PC-9 (cell line): ENCODE results near the gene MINDY4B. TPM values are rescaled to one million over a fixed set of nuclear protein-coding genes. Genes with fewer than 3 reads are reported as not detected.

Source experiments
- BruUV-seq: library from RNA; stranded (reverse); fragments of 400-500 nt; replicated peaks from 2 replicates; lab custom pipeline; 2021; lab: Mats Ljungman, UMichigan
- CTCF ChIA-PET: fragments of 300-600 bp; sonication (Branson Sonifier 250); formaldehyde crosslinking; loops from one replicate; lab custom pipeline; 2022; ENCODE audit warnings: antibody characterized with exemption; lab: Charles Lee
- POLR2A ChIA-PET: fragments of 300-600 bp; sonication (Branson Sonifier 250); formaldehyde crosslinking; loops from one replicate; lab custom pipeline; 2022; ENCODE audit warnings: antibody characterized with exemption; ENCODE audit not compliant: unreplicated experiment; lab: Charles Lee
- DNase-seq, 2 experiments: peaks; one replicate each; pipeline versions ENCODE4 v3.0.0 to v3.0.0-alpha.2; 2015 to 2022; ENCODE audit warnings: mixed read lengths in 1 of 2
- H2AFZ ChIP-seq: fragments of 200-600 bp; sonication (generic); 2 replicates; pipeline ENCODE4 v1.8.1; 2017; ENCODE audit warnings: antibody characterized with exemption
- H3F3A ChIP-seq: fragments of 200-600 bp; sonication (generic); 2 replicates; pipeline ENCODE4 v1.8.1; 2017; ENCODE audit warnings: antibody characterized with exemption, mild to moderate bottlenecking, low read depth; ENCODE audit not compliant: insufficient read depth
- H3K27ac ChIP-seq: fragments of 200-600 bp; sonication (generic); 2 replicates; pipeline ENCODE4 v1.6.1; 2016; ENCODE audit warnings: mixed run types
- H3K27me3 ChIP-seq: fragments of 200-600 bp; sonication (generic); 2 replicates; pipeline ENCODE4 v1.6.1; 2016; ENCODE audit warnings: low read depth, mixed run types; ENCODE audit not compliant: insufficient read depth
- H3K36me3 ChIP-seq: fragments of 200-600 bp; sonication (generic); 2 replicates; pipeline ENCODE4 v1.6.1; 2016; ENCODE audit warnings: low read depth, mixed run types
- H3K4me1 ChIP-seq: fragments of 200-600 bp; sonication (generic); replicated peaks from 2 replicates; pipeline ENCODE4 v1.6.1; 2016; ENCODE audit warnings: mixed run types; ENCODE audit not compliant: insufficient read depth
- H3K4me2 ChIP-seq: fragments of 200-600 bp; sonication (generic); 2 replicates; pipeline ENCODE4 v1.6.1; 2017; ENCODE audit warnings: mixed run types
- H3K4me3 ChIP-seq: fragments of 200-600 bp; sonication (generic); 2 replicates; pipeline ENCODE4 v1.6.1; 2016; ENCODE audit warnings: mixed run types
- H3K79me2 ChIP-seq: fragments of 200-600 bp; sonication (generic); 2 replicates; pipeline ENCODE4 v1.6.1; 2017; ENCODE audit warnings: low read depth, mixed run types
- H3K9me2 ChIP-seq: fragments of 200-600 bp; sonication (generic); 2 replicates; pipeline ENCODE4 v1.8.1; 2017; ENCODE audit warnings: mild to moderate bottlenecking; ENCODE audit not compliant: insufficient read depth
- H3K9me3 ChIP-seq: fragments of 200-600 bp; sonication (generic); 2 replicates; pipeline ENCODE4 v1.8.1; 2016; ENCODE audit warnings: low read depth; ENCODE audit not compliant: insufficient read depth
- H4K20me1 ChIP-seq: fragments of 200-600 bp; sonication (generic); 2 replicates; pipeline ENCODE4 v1.8.1; 2017; ENCODE audit not compliant: insufficient read depth
- EZH2 ChIP-seq: fragments of 200-600 bp; sonication (generic); IDR thresholded peaks from 2 replicates; pipeline ENCODE4 v1.8.0; 2017; ENCODE audit warnings: antibody characterized with exemption, low read depth
- intact Hi-C: fragments of 100-400 bp; cut with micrococcal nuclease; formaldehyde crosslinking; loops from one replicate; pipeline ENCODE4 v1.10.0; 2022; ENCODE audit not compliant: unreplicated experiment
- total RNA-seq: library from RNA; stranded (reverse); gene quantifications from 2 replicates; pipeline ENCODE4 v1.2.3, GENCODE V29; 2021
- TF ChIP-seq, protein P1 (sequence below): fragments of 200-600 bp; sonication (generic); conservative IDR thresholded peaks from 2 replicates; pipeline ENCODE4 v1.6.1; 2017; ENCODE audit warnings: mixed run types, antibody characterized with exemption, mild to moderate bottlenecking, moderate library complexity

Gene MINDY4B
- total RNA-seq, 1 experiment from 2014 or later = not detected

DNA sequence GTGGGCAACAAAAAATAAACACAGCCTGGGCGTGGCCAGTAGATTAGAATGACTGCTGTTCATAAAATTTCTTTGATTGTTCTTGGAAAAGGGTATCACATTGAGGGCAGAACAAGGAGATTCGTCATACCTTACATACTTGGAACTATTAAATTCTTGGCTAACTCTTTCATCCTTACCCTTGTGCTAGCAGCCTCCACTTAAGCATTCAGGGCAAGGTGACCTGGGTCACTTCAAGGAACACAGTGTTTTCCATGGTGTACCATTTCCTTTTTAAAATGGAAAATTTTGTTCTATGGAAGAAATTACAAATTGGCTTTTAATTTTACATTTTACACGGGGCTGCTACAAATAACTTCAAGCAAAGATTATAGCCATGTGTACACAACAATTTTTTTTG, 60.8 kb downstream of the MINDY4B start:
- Histone ChIP-seq H3K4me3 (no peak overlapping the region), H3K79me2 (no peaks in the 10 kb centered on the region), H3K4me2 (no peak overlapping the region), H2AFZ (no peak overlapping the region), H4K20me1 (no peaks in the 10 kb centered on the region), H3K27me3 (no peaks in the 10 kb centered on the region), H3K4me1 (peaks cover 14% of the 10 kb centered on the region), H3K27ac (no peak overlapping the region), H3K9me2 (no peaks in the 10 kb centered on the region), H3F3A (no peaks in the 10 kb centered on the region), H3K9me3 (no peaks in the 10 kb centered on the region), H3K36me3 (no peaks in the 10 kb centered on the region)
- POLR2A ChIA-PET = interaction anchor here (0.8 kb wide), 1 partner anchor 19 kb away, joined by 5 read pairs; no protein-coding TSS in a partner anchor
- TF ChIP-seq EZH2 = no peak
- TF ChIP-seq, protein P1, sequence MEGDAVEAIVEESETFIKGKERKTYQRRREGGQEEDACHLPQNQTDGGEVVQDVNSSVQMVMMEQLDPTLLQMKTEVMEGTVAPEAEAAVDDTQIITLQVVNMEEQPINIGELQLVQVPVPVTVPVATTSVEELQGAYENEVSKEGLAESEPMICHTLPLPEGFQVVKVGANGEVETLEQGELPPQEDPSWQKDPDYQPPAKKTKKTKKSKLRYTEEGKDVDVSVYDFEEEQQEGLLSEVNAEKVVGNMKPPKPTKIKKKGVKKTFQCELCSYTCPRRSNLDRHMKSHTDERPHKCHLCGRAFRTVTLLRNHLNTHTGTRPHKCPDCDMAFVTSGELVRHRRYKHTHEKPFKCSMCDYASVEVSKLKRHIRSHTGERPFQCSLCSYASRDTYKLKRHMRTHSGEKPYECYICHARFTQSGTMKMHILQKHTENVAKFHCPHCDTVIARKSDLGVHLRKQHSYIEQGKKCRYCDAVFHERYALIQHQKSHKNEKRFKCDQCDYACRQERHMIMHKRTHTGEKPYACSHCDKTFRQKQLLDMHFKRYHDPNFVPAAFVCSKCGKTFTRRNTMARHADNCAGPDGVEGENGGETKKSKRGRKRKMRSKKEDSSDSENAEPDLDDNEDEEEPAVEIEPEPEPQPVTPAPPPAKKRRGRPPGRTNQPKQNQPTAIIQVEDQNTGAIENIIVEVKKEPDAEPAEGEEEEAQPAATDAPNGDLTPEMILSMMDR = no peak
- no TSS peak for BruUV-seq
- no peak for DNase-seq
- CTCF ChIA-PET = no interaction called here
- intact Hi-C loops = no loop called here

- Histone ChIP-seq H3K9me3 (no peaks in the 10 kb centered on the region), H3K27me3 (no peaks in the 10 kb centered on the region), H3K4me2 (peak overlapping the region; percentile 40), H3F3A (no peaks in the 10 kb centered on the region), H4K20me1 (no peaks in the 10 kb centered on the region), H3K36me3 (no peaks in the 10 kb centered on the region), H3K27ac (no peak overlapping the region), H3K4me1 (peaks cover 14% of the 10 kb centered on the region), H3K9me2 (no peaks in the 10 kb centered on the region), H2AFZ (peak overlapping the region; percentile 45), H3K4me3 (no peak overlapping the region), H3K79me2 (no peaks in the 10 kb centered on the region)
- no TSS peak for BruUV-seq
- TF ChIP-seq, protein P1 = no peak
- no peak for TF ChIP-seq EZH2
- DNase-seq = peak in 1 of 2 experiments; percentile 51
- ChIA-PET CTCF (interaction anchor here (0.6 to 1.0 kb wide), 4 partner anchors 53 to 915 kb away, joined by 3 to 7 read pairs (median 4); no protein-coding TSS in a partner anchor), POLR2A (interaction anchor here (0.5 to 0.6 kb wide), 2 partner anchors 348 to 641 kb away, joined by 3 to 5 read pairs; no protein-coding TSS in a partner anchor)
- intact Hi-C loops = no loop called here
Measured at GRCh38 chr3:150843241-150843640, 62.0 kb downstream of the MINDY4B start.

GRCh38 chr3:150840802-150841515, 64.3 kb downstream of the MINDY4B start:
- H3K27ac ChIP-seq = no peak overlapping the region
- no peak overlapping the region for H3K4me3 ChIP-seq
- no TSS peak for BruUV-seq
- H3K4me2 ChIP-seq = no peak overlapping the region
- no peak overlapping the region for H2AFZ ChIP-seq
- TF ChIP-seq, protein P1 = no peak; the same call in 1 of the 2 replicates
- no peak for TF ChIP-seq EZH2
- H3K27me3 ChIP-seq = no peaks in the 10 kb centered on the region
- H3F3A ChIP-seq = no peaks in the 10 kb centered on the region
- ChIA-PET POLR2A (no interaction called here), CTCF (no interaction called here)
- no peaks in the 10 kb centered on the region for H3K79me2 ChIP-seq
- peaks cover 14% of the 10 kb centered on the region for H3K4me1 ChIP-seq
- H3K36me3 ChIP-seq = no peaks in the 10 kb centered on the region
- no peak for DNase-seq
- no peaks in the 10 kb centered on the region for H3K9me2 ChIP-seq
- H4K20me1 ChIP-seq = no peaks in the 10 kb centered on the region
- no peaks in the 10 kb centered on the region for H3K9me3 ChIP-seq
- intact Hi-C loops = no loop called here
